Ovary (tissue), 9 donors: ENCODE measurements around the gene HERC4. TPM values are rescaled to one million over a fixed set of nuclear protein-coding genes. Genes with fewer than 3 reads are reported as not detected.

Experiments used
- DNase-seq, 5 donors: peaks; one replicate each; pipeline ENCODE4 v3.0.0-alpha.2; 2019 to 2020
- H3K27ac ChIP-seq, 2 donors: fragments of 200-600 bp; one replicate each; pipeline versions ENCODE4 v1.5.1 to v1.8.0; 2019 to 2022
- H3K27me3 ChIP-seq: fragments of 200-600 bp; one replicate; pipeline ENCODE4 v1.8.0; 2022
- H3K36me3 ChIP-seq: fragments of 200-600 bp; sonication (generic); one replicate; pipeline ENCODE4 v1.5.1; 2019
- H3K4me1 ChIP-seq: one replicate; pipeline ENCODE4 v1.8.1; 2013; ENCODE audit warnings: mild to moderate bottlenecking, moderate library complexity; ENCODE audit not compliant: insufficient read depth
- H3K4me3 ChIP-seq: fragments of 200-600 bp; sonication (generic); one replicate; pipeline ENCODE4 v1.5.1; 2017
- H3K9me3 ChIP-seq, 2 donors: fragments of 200-600 bp in 1 of 2; sonication (generic) in 1 of 2; one replicate each; pipeline versions ENCODE4 v1.5.1 to v1.8.1; 2013 to 2019; ENCODE audit warnings: mild to moderate bottlenecking in 1 of 2, moderate library complexity in 1 of 2
- EP300 ChIP-seq: sonication (generic); formaldehyde crosslinking; IDR thresholded peaks from one replicate; pipeline ENCODE4 v1.6.1; 2017; ENCODE audit warnings: antibody characterized with exemption
- POLR2A ChIP-seq: fragments of 450-650 bp; IDR thresholded peaks from one replicate; pipeline ENCODE4 v1.6.1; 2017; ENCODE audit warnings: antibody characterized with exemption, mild to moderate bottlenecking, moderate library complexity
- WGBS, 3 donors: extraction: QIAGEN DNeasy Blood & Tissue Kit in 1 of 3; methylation state at CpG; one replicate each; pipeline versions ENCODE4 v1.1.5 to v1.1.7; 2013 to 2017; 5-methylcytosine and 5-hydroxymethylcytosine counted together
- intact Hi-C, 4 donors: fragments of 100-400 bp; cut with DNase I; formaldehyde crosslinking; loops; one replicate each; pipeline versions ENCODE4 v1.11.0 to v1.15.1; 2022 to 2023
- polyA plus RNA-seq, 2 donors: library from polyadenylated mRNA; stranded (reverse); fragments of 200-250 nt in 1 of 2; fragments of 350-450 nt in 1 of 2; fragmentation: Illumina TruSeq in 1 of 2; extraction: RNeasy Lipid Tissue Mini Kit (QIAGEN cat#74804) in 1 of 2; gene quantifications; one replicate each; pipeline ENCODE4 v1.2.3, GENCODE V29; 2013 to 2014
- total RNA-seq, 7 donors: library from RNA; depleted of rRNA in 2 of 7; stranded (reverse); fragments of >200 nt in 2 of 7; fragmentation: NEBNext Ultra II Directional in 3 of 7; extraction: Animal tissue kit (Norgen Biotek cat#: 25700) in 3 of 7; gene quantifications; one replicate each; pipeline versions ENCODE4 v1.1.0 to v1.2.4, GENCODE V29; 2016 to 2023
- TF ChIP-seq, protein P1 (sequence below), 3 donors: fragments of 450-650 bp in 2 of 3; fragments of 200-600 bp in 1 of 3; IDR thresholded peaks; one replicate each; pipeline versions ENCODE4 v1.5.1 to v1.8.0; 2016 to 2022; ENCODE audit warnings: antibody characterized with exemption in 3 of 3, mild to moderate bottlenecking in 1 of 3
- donor health status: DM: no; HTN: no; CAD: no; lungs with moderate emphysema.
- donor health status: DM: no; HTN: no; CAD: no.
- donor health status: Bipolar disorder and iron deficiency.
- donor health status: DM: yes; HTN: yes; CAD: no.
- donor health status: DM: no; HTN: no; CAD: no.
- donor health status: DM: yes; HTN: yes; CAD: no.

Gene HERC4
- total and polyA plus RNA-seq, 9 donors: 16.4 to 54.7 (median 43.5) TPM

DNA sequence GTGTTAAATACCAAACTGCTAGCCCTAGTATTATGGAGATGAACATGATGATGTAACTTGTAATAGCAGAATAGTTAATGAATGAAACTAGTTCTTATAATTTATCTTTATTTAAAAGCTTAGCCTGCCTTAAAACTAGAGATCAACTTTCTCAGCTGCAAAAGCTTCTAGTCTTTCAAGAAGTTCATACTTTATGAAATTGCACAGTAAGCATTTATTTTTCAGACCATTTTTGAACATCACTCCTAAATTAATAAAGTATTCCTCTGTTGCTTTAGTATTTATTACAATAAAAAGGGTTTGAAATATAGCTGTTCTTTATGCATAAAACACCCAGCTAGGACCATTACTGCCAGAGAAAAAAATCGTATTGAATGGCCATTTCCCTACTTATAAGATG lies 157.4 kb downstream of the HERC4 start:
- no peak for DNase-seq
- no peaks in the 10 kb centered on the region for H3K4me1 ChIP-seq
- no peak overlapping the region for H3K27ac ChIP-seq
- H3K4me3 ChIP-seq: no peak overlapping the region
- WGBS, 3 donors: 55 to 74% (median 67%) methylated on average over 1 of the region's 1 CpG
- no peaks in the 10 kb centered on the region for H3K27me3 ChIP-seq
- H3K9me3 ChIP-seq: no peaks in the 10 kb centered on the region
- TF ChIP-seq EP300 (no peak), POLR2A (no peak)
- TF ChIP-seq, protein P1, sequence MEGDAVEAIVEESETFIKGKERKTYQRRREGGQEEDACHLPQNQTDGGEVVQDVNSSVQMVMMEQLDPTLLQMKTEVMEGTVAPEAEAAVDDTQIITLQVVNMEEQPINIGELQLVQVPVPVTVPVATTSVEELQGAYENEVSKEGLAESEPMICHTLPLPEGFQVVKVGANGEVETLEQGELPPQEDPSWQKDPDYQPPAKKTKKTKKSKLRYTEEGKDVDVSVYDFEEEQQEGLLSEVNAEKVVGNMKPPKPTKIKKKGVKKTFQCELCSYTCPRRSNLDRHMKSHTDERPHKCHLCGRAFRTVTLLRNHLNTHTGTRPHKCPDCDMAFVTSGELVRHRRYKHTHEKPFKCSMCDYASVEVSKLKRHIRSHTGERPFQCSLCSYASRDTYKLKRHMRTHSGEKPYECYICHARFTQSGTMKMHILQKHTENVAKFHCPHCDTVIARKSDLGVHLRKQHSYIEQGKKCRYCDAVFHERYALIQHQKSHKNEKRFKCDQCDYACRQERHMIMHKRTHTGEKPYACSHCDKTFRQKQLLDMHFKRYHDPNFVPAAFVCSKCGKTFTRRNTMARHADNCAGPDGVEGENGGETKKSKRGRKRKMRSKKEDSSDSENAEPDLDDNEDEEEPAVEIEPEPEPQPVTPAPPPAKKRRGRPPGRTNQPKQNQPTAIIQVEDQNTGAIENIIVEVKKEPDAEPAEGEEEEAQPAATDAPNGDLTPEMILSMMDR (IDR thresholded peaks at IDR 0.05): no peak
- H3K36me3 ChIP-seq: no peaks in the 10 kb centered on the region
- intact Hi-C loops: no loop called here

DNA sequence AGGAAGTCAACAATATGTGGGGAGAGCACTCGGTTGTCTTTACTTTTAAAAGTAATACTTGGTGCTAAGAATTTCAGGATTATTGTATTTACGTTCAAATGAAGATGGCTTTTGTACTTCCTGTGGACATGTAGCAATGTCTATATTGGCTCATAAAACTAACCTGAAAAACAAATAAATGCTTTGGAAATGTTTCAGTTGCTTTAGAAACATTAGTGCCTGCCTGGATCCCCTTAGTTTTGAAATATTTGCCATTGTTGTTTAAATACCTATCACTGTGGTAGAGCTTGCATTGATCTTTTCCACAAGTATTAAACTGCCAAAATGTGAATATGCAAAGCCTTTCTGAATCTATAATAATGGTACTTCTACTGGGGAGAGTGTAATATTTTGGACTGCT lies 157.9 kb downstream of the HERC4 start:
- WGBS, 3 donors: 66 to 86% (median 71%) methylated on average over 2 of the region's 2 CpGs
- Histone ChIP-seq H3K4me1 (no peaks in the 10 kb centered on the region), H3K27ac (no peak overlapping the region), H3K9me3 (no peaks in the 10 kb centered on the region), H3K4me3 (no peak overlapping the region), H3K27me3 (no peaks in the 10 kb centered on the region), H3K36me3 (no peaks in the 10 kb centered on the region)
- DNase-seq: no peak
- TF ChIP-seq, protein P1 (IDR thresholded peaks at IDR 0.05): no peak
- TF ChIP-seq EP300 (no peak), POLR2A (no peak)
- intact Hi-C loops: no loop called here

DNA sequence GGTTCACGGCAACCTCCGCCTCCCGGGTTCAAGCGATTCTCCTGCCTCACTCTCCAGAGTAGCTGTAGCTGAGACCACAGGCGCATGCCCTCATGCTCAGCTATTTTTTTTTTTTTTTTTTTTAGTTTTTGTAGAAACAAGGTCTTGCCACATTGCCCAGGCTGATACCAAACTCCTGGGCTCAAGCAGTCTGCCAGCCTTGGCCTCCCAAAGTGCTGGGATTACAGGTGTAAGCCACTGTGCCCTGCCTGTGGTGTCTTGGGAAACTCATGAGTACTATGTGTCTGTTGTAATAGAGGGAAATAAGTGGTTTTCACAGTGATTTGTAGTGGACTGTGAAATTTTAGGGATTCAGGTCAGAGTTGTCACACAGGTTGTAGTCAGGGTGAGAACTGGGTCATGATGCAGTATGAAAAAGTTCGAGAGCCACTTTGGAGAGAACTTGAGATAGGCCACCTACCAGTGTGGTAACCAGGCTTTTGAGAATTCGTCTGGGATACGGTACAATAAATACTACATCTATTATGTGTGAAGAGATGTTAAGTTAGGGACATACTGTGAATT lies 160.2 kb downstream of the HERC4 start:
- Histone ChIP-seq H3K27me3 (no peaks in the 10 kb centered on the region), H3K4me1 (no peaks in the 10 kb centered on the region), H3K27ac (no peak overlapping the region), H3K4me3 (no peak overlapping the region), H3K9me3 (no peaks in the 10 kb centered on the region), H3K36me3 (no peaks in the 10 kb centered on the region)
- intact Hi-C loops: no loop called here
- TF ChIP-seq, protein P1 (IDR thresholded peaks at IDR 0.05): no peak
- TF ChIP-seq POLR2A (no peak), EP300 (no peak)
- 94 to 95% (median 95%) methylated on average over 8 of the region's 8 CpGs for WGBS, 3 donors
- DNase-seq: no peak

DNA sequence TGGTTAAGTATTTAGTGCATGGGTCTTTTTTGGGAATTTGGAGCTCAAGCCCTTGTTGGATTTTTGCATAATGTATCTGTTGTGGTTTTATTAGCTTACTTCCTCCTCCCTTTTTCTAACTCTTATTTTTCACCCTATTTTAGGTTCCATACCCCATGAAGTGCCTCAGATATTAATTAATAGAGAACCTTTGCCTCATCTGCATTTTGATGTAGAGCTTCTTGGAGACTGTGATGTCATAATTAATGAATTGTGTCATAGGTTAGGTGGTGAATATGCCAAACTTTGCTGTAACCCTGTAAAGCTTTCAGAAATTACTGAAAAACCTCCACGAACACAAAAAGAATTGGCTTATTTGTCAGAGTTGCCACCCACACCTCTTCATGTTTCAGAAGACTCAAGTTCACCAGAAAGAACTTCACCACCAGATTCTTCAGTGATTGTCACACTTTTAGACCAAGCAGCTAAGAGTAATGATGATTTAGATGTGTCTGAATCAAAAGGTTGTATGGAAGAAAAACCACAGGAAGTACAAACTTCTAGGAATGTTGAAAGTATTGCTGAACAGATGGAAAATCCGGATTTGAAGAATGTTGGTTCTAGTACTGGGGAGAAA lies 162.6 kb downstream of the HERC4 start:
- TF ChIP-seq, protein P1 (IDR thresholded peaks at IDR 0.05): no peak
- TF ChIP-seq POLR2A (no peak), EP300 (no peak)
- Histone ChIP-seq H3K4me3 (no peak overlapping the region), H3K36me3 (no peaks in the 10 kb centered on the region), H3K9me3 (no peaks in the 10 kb centered on the region), H3K4me1 (no peaks in the 10 kb centered on the region), H3K27ac (no peak overlapping the region), H3K27me3 (no peaks in the 10 kb centered on the region)
- no peak for DNase-seq
- intact Hi-C loops: no loop called here
- WGBS, 3 donors: 68 to 73% (median 72%) methylated on average over 2 of the region's 2 CpGs
